Measurements from ENCODE around the gene IL17B.

Gene IL17B

GRCh38 chr5:149414405-149415065 is 35.4 kb upstream of the IL17B start:
- no peak for DNase-seq

- DNase-seq, result no peak
These were observed 34.6 kb upstream of the IL17B start for GRCh38 chr5:149413477-149414210.

- DNase-seq, result no peak
These were observed 33.8 kb upstream of the IL17B start for GRCh38 chr5:149412783-149413476.

DNA sequence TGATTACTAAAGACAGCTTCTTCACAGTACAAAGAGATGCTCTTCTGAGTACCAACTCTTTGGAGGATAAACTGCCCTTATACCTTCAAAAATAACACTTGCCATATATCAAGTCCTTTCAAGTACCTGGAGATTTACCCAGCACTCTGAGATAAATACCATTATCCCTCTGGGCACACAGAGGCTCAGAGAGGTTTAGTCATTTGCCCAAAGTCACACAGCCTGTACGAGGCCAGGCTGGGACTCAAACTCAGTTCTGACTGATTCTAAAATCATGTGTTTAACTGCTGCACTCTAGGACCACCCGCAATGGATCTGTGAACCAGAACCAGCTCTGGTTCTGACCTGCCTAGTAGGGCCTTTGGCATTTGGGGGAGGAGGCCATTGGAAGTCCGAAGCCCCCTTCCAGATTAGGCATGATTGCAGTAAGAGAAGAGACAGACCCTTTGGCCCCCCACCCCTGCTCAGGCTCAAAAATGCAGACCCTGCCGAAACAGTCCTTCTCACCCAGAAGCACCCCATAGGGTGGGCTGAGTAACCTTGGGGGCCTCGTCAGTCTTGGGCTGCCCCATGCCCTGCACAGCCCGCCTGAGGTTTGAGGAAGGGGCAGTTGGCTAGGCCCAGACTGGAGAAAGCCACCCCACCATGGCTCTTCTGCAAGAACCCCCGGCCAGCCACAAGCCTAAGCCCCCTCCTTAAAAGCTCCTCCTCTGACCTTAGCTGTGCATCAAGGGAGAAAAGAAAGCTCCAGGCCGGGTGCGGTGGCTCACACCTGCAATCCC is 32.8 kb upstream of the IL17B start:
- DNase-seq, result no peak

- DNase-seq, result no peak
These were observed 31.8 kb upstream of the IL17B start for GRCh38 chr5:149410721-149411432.

- no peak for DNase-seq
These were observed 31.0 kb upstream of the IL17B start for GRCh38 chr5:149410071-149410470.

- DNase-seq, result no peak
These were observed 30.3 kb upstream of the IL17B start for GRCh38 chr5:149409268-149409948.

DNA sequence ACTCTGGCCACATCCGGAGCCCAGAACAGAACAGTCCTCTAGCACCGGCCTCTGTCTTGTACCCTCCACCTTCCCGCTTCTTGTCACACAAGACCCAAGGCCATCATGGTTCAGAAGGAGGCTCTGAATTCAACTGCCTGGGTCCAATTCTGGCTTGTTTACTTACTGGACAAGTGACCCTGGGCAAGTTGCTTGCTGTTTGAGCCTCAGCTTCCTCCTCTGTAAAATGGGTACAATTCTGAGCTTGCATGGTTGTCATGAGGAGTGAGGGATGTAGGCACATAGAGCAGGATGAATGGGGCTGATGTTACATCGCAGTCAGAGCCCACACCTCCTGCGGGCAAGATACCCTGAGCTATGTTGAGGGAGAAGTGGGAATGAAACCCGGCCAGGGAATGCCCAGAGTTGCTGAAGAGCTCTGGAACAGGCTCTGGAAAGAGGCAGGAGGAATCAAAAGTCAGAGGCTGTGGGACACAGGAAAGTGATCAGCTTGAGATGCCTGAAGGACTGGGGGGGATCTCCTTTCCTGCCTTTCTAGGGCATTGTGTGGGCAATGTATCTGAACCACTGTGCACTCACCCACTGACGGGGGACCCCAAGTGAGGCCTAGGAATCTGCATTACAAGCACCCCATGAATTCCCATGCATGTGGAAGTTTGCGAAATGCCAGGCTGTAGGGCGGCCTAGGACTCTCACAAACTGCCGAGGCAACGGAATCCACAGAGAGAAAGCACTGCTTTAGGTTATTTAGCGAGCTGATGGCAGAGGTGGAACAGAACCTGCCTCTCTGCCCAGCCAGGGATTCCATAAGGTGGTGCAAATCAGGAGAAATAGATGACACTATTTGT is 29.4 kb upstream of the IL17B start:
- no peak for DNase-seq

DNA sequence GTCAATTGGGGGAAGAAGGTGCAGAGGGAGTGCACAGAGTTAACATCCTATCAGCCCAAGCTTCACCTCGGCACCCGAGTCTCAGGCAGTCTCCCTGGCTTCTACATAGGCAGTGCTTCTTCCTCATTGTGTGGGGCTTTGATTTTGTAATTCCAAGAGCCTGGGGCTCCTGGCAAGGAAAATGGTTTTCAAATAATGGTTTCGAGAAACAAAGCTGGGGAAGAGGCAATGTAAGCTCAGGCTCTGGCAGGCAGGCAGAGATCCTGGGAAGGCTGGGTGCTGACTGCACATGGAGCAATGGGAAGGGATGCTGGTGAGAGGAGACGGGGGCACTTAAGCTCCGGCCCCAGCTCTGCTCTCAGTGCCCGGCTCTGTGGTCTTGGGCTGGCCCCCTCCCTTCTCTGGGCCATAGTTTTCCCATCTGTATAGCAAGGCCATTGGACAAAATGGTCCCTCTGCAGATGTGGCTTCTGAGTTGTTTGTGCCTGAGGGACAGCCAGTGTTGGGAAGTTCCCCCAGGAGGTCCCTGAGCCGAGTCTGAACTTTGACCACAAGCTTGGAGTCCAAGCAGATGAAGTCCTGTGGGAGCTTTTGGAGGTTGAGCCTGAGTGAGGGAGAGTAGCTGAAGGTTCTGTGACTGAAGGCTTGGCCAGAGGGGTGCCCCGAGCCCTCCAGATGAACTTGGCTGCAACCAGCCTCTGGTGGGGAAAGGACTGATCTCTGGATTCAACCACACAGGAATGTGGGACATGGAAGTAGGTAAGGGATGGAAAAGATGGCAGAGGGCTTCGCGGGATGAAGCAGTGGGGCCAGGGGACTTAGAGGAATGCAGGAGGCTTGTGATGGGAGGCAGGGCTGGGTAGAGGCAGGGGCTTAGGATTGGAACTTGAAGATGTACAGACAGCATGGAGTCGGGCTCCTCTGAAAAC is 28.5 kb upstream of the IL17B start:
- DNase-seq, result no peak

DNA sequence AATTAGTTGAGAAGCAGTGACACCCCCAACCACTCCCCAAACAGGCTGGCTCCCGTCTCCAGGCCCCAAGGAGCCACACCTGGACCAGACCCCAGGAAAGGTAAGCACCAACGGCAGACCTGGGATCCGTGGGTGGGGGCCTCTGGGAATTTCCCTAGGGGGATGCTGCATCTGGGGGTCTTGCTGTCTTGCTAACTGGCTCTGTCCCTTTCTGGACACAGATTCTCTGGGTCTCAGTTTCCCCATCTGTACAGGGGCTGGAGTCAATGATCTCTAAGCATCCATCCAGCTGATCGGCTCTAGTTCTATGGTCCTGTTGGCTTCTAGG is 27.9 kb upstream of the IL17B start:
- no peak for DNase-seq

- DNase-seq, result no peak
These were observed 27.3 kb upstream of the IL17B start for GRCh38 chr5:149406203-149406978.

DNA sequence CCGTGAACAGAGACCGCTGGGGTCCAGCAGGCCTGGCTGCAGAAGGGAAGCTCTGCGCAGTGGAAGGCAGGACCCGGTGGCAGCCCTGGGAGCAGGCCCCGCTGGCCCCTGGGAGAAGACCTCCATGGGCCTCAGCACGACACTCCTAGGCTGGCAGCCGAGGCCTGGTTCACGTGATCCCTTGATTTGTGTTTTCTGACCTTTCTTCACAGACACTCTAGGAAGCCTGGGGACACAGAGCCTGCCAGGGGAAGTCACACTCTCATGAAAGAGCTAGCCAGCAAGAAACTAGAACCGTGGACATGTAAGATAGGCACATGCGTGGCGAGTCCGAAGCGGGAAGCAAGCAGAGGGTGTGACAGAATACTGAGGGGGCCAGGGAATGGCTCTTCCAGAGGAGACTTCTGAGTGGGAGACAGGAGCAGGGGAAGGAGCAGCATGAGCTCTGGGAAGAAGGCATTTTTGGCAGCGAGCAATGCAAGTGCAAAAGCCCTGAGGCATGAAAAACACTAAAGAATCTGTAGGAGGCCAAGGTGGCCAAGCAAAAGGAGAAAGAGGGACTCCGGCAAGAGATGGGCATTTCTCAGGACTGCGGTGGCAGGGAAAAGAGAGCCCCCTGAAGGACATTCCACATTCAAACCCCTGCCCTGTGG is 26.6 kb upstream of the IL17B start:
- DNase-seq, result no peak

- DNase-seq, result no peak
These were observed 25.9 kb upstream of the IL17B start for GRCh38 chr5:149404746-149405549.

GRCh38 chr5:149403923-149404745 is 25.0 kb upstream of the IL17B start:
- DNase-seq, result no peak

DNA sequence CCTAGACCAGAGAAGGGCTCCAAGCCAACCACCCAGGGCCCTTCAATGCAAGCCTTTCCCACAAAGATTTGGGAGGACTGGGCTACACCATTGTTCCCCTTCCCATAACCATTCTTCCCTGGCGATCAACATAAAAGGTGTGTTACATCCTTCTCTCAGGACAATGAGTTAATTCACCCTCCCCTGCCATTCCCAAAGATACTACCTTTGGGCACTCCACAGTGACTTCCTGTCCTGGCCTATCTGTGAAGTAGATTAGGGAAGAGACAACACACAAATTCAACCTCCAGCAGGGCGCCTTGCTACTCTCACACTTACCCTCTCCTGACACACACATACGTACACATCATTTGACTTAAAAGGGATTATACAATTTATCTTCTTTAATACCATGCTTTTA is 23.2 kb upstream of the IL17B start:
- DNase-seq, result no peak

- DNase-seq, result no peak
These were observed 22.0 kb upstream of the IL17B start for GRCh38 chr5:149401051-149401450.

DNA sequence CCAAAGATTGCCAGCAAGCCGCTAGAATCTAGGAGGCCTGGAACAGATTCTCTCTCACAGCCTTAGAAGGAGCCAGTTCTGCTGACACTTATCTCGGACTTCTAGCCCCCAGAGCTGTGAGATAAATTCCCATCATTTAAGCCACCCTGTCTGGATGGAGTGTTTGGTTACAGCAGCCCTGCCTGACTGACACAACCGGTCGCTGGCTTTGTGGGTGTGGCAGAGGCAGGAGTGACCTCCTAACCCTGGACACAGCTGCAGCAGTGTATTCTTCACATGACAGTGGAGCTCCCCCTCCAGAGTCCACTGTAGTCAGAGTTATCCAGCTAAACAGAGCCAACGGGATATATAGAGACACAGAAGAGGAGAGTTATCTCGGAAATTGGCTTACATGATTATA is 21.2 kb upstream of the IL17B start:
- no peak for DNase-seq

Measured in stimulated activated CD4-positive, alpha-beta T cell treated with anti-CD3 and anti-CD28 coated beads, Interleukin-1b, Interleukin-23, amount 100 ng/mL, for 48 hours (primary cell).